Astrocyte of the spinal cord (primary cell): ENCODE data around the gene ATP23.

Source experiments
- DNase-seq: peaks from one replicate; pipeline ENCODE4 v3.0.0; 2011; ENCODE audit warnings: low read depth, low spot score
- H3K4me3 ChIP-seq: 2 replicates; pipeline ENCODE4 v1.5.1; 2011; ENCODE audit warnings: low read depth, mild to moderate bottlenecking, low read length, moderate library complexity
- CTCF ChIP-seq: IDR thresholded peaks from 2 replicates; pipeline ENCODE4 v1.5.1; 2012; ENCODE audit warnings: low read depth, mild to moderate bottlenecking, low read length, inconsistent platforms
- in situ Hi-C: cut with HindIII; loops from 2 replicates; pipeline ENCODE4 v1.10.0; 2017; ENCODE audit warnings: low sequenced_read_pairs

ATP23 gene

GRCh38 chr12:57904426-57904825 is 36.9 kb upstream of the ATP23 start:
- DNase-seq: no peak
- no peak for TF ChIP-seq CTCF
- in situ Hi-C loops: no loop called here
- no peak overlapping the region for H3K4me3 ChIP-seq

GRCh38 chr12:57904848-57905811 is 36.2 kb upstream of the ATP23 start:
- peak; percentile 88 for DNase-seq
- TF ChIP-seq CTCF: peak; percentile 100
- H3K4me3 ChIP-seq: no peak overlapping the region
- in situ Hi-C loops: no loop called here

GRCh38 chr12:57905812-57906475 is 35.4 kb upstream of the ATP23 start:
- TF ChIP-seq CTCF: no peak
- DNase-seq: no peak
- in situ Hi-C loops: no loop called here
- H3K4me3 ChIP-seq: no peak overlapping the region

GRCh38 chr12:57906821-57907220 is 34.5 kb upstream of the ATP23 start:
- no peak overlapping the region for H3K4me3 ChIP-seq
- in situ Hi-C loops: no loop called here
- no peak for DNase-seq
- no peak for TF ChIP-seq CTCF

GRCh38 chr12:57907281-57907680 is 34.1 kb upstream of the ATP23 start:
- in situ Hi-C loops: no loop called here
- no peak for DNase-seq

GRCh38 chr12:57908511-57908910 is 32.9 kb upstream of the ATP23 start:
- in situ Hi-C loops: no loop called here
- no peak for DNase-seq

More at GRCh38 chr12:57907281-57907680, 34.1 kb upstream of the ATP23 start:
- TF ChIP-seq CTCF: no peak
- H3K4me3 ChIP-seq: no peak overlapping the region

More at GRCh38 chr12:57908511-57908910, 32.9 kb upstream of the ATP23 start:
- no peak for TF ChIP-seq CTCF
- no peak overlapping the region for H3K4me3 ChIP-seq
